MM.1S (cell line): ENCODE results near the gene CPT1B.

ENCODE experiments used
- EZH2 ChIP-seq: fragments of 300-600 bp; sonication (generic); optimal IDR thresholded peaks from 2 replicates; pipeline ENCODE3; 2017; ENCODE audit warnings: low read depth, mild to moderate bottlenecking, antibody characterized with exemption, low read length, mixed read lengths
- EZH2phosphoT487 ChIP-seq: fragments of 300-600 bp; sonication (generic); IDR thresholded peaks from 2 replicates; pipeline ENCODE4 v1.6.1; 2018; ENCODE audit warnings: antibody characterized with exemption, low read length
- TF ChIP-seq, protein P1 (sequence below): fragments of 300-600 bp; sonication (generic); IDR thresholded peaks from 2 replicates; pipeline ENCODE4 v1.5.1; 2016; ENCODE audit warnings: antibody characterized with exemption, low read length, mixed read lengths

DNA sequence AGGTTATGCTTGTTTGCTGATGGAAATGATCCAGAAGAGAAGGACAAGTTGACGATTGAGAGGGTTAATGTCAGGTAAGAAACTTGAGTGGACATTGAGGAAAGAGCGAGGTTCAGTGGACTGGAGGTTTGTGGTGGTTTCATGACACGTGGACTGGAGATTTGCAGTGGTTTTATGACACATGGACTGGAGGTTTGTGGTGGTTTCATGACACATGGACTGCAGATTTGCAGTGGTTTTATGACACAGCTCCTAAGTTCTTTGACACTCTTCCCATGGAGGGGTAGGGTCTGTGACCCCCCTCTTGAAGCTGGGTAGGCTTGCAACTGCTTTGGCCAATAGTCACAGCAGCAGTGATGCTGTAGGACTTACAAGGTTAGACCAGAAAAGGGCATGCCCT, 17.0 kb upstream of the CPT1B start:
- TF ChIP-seq, protein P1, sequence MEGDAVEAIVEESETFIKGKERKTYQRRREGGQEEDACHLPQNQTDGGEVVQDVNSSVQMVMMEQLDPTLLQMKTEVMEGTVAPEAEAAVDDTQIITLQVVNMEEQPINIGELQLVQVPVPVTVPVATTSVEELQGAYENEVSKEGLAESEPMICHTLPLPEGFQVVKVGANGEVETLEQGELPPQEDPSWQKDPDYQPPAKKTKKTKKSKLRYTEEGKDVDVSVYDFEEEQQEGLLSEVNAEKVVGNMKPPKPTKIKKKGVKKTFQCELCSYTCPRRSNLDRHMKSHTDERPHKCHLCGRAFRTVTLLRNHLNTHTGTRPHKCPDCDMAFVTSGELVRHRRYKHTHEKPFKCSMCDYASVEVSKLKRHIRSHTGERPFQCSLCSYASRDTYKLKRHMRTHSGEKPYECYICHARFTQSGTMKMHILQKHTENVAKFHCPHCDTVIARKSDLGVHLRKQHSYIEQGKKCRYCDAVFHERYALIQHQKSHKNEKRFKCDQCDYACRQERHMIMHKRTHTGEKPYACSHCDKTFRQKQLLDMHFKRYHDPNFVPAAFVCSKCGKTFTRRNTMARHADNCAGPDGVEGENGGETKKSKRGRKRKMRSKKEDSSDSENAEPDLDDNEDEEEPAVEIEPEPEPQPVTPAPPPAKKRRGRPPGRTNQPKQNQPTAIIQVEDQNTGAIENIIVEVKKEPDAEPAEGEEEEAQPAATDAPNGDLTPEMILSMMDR, result no peak
- no peak for TF ChIP-seq EZH2
- no peak for TF ChIP-seq EZH2phosphoT487
